SK-N-MC (cell line): ENCODE data around the gene LRMDA.

ENCODE experiments used
- EZH2 ChIP-seq: fragments of 200-600 bp; sonication (generic); IDR thresholded peaks from one replicate; pipeline ENCODE4 v1.6.1; 2017; ENCODE audit warnings: antibody characterized with exemption
- FOXP2 ChIP-seq: optimal IDR thresholded peaks from 2 replicates; pipeline ENCODE3; 2011; ENCODE audit warnings: mild to moderate bottlenecking, moderate library complexity; ENCODE audit not compliant: insufficient read depth; ENCODE audit errors: extremely low read length, control extremely low read depth
- POLR2AphosphoS5 ChIP-seq: IDR thresholded peaks from 2 replicates; pipeline ENCODE4 v1.6.1; 2012; ENCODE audit warnings: mild to moderate bottlenecking, low read depth, low read length, borderline replicate concordance

- TF ChIP-seq EZH2: no peak
- TF ChIP-seq POLR2AphosphoS5: no peak
- TF ChIP-seq FOXP2: no peak
These were observed 606.2 kb downstream of the LRMDA start for GRCh38 chr10:76037531-76038155.
